Measurements from ENCODE around the gene ZNF175. TPM values are rescaled to one million over a fixed set of nuclear protein-coding genes. Genes with fewer than 3 reads are reported as not detected.
A peak's percentile ranks its signal among the peaks of the same experiment; 100 is the strongest.

Gene ZNF175
- polyA plus RNA-seq, 1 experiment, result 6.3 TPM

DNA sequence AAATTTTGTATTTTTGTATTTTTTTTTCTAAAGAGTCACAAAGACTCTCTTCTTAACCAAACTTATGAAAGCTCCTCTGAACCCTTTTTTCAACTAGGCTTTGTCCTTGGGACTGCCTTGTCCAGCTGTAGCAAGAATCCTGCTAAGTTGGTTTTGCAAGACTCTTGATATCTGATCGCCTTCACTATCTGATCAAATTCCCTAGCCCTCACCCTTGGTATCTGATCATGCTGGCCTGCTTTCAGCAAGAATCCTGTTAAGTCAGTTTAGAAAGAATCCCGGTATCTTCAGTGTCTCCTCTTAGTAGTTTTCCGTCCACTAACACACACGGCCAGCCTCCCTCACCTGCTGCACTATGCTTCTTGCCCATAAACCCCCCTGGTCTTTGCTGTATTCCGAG, 61.0 kb downstream of the ZNF175 start:
- DNase-seq (ENCODE audit: low read depth), result no peak
- H3K4me3 ChIP-seq (ENCODE audit: low read depth, low read length), result no peak overlapping the region
- ChIA-PET CTCF (no interaction called here), POLR2A (no interaction called here)
- TF ChIP-seq, protein P1, sequence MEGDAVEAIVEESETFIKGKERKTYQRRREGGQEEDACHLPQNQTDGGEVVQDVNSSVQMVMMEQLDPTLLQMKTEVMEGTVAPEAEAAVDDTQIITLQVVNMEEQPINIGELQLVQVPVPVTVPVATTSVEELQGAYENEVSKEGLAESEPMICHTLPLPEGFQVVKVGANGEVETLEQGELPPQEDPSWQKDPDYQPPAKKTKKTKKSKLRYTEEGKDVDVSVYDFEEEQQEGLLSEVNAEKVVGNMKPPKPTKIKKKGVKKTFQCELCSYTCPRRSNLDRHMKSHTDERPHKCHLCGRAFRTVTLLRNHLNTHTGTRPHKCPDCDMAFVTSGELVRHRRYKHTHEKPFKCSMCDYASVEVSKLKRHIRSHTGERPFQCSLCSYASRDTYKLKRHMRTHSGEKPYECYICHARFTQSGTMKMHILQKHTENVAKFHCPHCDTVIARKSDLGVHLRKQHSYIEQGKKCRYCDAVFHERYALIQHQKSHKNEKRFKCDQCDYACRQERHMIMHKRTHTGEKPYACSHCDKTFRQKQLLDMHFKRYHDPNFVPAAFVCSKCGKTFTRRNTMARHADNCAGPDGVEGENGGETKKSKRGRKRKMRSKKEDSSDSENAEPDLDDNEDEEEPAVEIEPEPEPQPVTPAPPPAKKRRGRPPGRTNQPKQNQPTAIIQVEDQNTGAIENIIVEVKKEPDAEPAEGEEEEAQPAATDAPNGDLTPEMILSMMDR (IDR thresholded peaks at IDR 0.05; ENCODE audit: insufficient read depth, low read depth, low read length), result no peak
- no peaks in the 10 kb centered on the region for H3K36me3 ChIP-seq (ENCODE audit: control insufficient read depth, insufficient read depth, low read length)
- H3K27me3 ChIP-seq (ENCODE audit: control insufficient read depth, insufficient read depth, low read length), result no peaks in the 10 kb centered on the region

DNA sequence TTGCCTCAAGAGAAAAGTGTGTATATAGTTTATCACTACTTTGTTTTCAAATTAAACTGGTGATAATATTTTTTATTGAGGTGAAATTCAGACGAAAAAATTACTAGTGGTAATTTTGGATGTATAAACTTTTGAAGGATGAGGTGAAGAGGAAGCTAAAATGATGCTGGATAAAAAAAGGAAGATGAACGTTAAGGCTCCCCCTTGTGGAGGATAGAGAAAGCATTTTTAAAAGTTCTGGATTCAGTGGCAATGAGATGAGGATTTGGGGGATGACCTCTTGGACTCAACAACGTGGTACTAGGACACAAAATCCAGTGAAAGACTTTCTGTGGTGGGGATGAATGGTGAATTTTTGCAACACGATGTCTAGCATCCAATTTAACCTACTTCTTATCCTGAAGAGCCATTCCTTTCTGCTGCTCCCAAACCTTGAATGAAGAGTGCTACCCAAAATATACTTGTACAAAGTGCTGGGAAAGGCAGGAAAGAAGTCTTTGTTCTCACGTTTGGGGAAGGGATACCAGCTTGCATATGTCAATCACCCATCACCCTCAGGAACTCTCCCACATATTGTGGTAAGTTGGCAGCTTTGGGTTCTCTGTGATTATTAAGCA, 66.4 kb downstream of the ZNF175 start:
- no peaks in the 10 kb centered on the region for H3K27me3 ChIP-seq (ENCODE audit: control insufficient read depth, insufficient read depth, low read length)
- DNase-seq (ENCODE audit: low read depth), result no peak
- no peaks in the 10 kb centered on the region for H3K36me3 ChIP-seq (ENCODE audit: control insufficient read depth, insufficient read depth, low read length)
- H3K4me3 ChIP-seq (ENCODE audit: low read depth, low read length), result no peak overlapping the region
- POLR2A ChIA-PET, result no interaction called here
- TF ChIP-seq, protein P1 (IDR thresholded peaks at IDR 0.05; ENCODE audit: insufficient read depth, low read depth, low read length), result 0 out of 2 replicates have a peak, but pooled peaks have one; percentile 9
- CTCF ChIA-PET, result no interaction called here

DNA sequence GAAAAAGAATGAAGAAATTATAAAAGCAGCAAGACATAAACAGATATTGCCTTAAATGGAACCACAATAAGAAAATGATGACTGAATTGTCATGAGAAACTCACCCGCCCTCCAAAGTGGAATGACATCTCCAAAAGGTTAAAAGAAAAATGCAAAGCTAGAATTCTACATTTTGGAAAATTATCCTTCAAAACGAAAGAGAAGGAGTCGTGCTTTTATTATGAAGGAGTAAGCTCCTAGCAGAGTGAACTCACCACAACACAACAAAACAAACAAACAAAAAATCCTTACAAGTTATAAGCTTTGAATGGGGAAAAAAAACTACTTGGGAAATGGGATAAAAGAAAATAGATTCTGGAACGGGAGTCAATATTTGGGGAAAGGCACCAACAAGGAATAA, 68.8 kb downstream of the ZNF175 start:
- POLR2A ChIA-PET, result no interaction called here
- DNase-seq (ENCODE audit: low read depth), result no peak
- H3K27me3 ChIP-seq (ENCODE audit: control insufficient read depth, insufficient read depth, low read length), result no peaks in the 10 kb centered on the region
- CTCF ChIA-PET, result no interaction called here
- TF ChIP-seq, protein P1 (IDR thresholded peaks at IDR 0.05; ENCODE audit: insufficient read depth, low read depth, low read length), result no peak
- H3K36me3 ChIP-seq (ENCODE audit: control insufficient read depth, insufficient read depth, low read length), result no peaks in the 10 kb centered on the region
- H3K4me3 ChIP-seq (ENCODE audit: low read depth, low read length), result no peak overlapping the region

DNA sequence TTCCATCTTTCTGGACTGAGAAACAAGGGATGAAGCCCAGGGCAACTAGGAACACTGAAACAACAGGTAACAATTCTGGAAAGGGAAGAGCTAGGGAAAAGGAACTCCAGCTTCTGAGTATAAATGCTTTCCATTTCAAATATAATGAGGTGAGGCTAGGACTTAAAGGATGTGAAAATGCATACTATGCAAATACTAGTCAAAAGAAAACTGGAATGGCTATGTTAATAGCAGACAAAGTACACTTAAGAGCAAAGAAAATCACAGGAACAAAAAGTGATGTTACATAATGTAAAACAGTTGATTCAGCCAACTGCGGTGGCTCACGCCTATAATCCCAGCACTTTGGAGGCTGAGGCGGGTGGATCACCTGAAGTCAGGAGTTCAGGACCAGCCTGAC, 69.3 kb downstream of the ZNF175 start:
- POLR2A ChIA-PET, result no interaction called here
- no peak overlapping the region for H3K4me3 ChIP-seq (ENCODE audit: low read depth, low read length)
- H3K27me3 ChIP-seq (ENCODE audit: control insufficient read depth, insufficient read depth, low read length), result no peaks in the 10 kb centered on the region
- CTCF ChIA-PET, result no interaction called here
- TF ChIP-seq, protein P1 (IDR thresholded peaks at IDR 0.05; ENCODE audit: insufficient read depth, low read depth, low read length), result no peak
- no peak for DNase-seq (ENCODE audit: low read depth)
- no peaks in the 10 kb centered on the region for H3K36me3 ChIP-seq (ENCODE audit: control insufficient read depth, insufficient read depth, low read length)

DNA sequence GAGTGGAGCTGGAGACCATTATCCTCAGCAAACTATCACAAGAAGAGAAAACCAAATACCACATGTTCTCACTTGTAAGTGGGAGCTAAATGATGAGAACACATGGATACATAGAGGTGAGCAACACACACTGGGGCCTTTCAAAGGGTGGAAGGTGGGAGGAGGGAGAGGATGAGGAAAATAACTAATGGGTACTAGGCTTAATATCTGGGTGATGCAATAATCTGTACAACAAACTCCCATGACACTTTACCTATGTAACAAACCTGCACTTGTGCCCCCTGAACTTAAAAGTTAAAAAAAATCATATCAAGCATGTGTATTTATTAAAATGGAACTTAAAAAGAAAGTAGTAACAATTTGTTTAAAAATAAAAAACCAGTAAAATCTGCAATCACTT, 70.6 kb downstream of the ZNF175 start:
- POLR2A ChIA-PET, result no interaction called here

More for the DNA sequence above, 70.6 kb downstream of the ZNF175 start:
- Histone ChIP-seq H3K4me3 (ENCODE audit: low read depth, low read length) (no peak overlapping the region), H3K27me3 (ENCODE audit: control insufficient read depth, insufficient read depth, low read length) (no peaks in the 10 kb centered on the region), H3K36me3 (ENCODE audit: control insufficient read depth, insufficient read depth, low read length) (no peaks in the 10 kb centered on the region)
- TF ChIP-seq, protein P1 (IDR thresholded peaks at IDR 0.05; ENCODE audit: insufficient read depth, low read depth, low read length), result no peak
- DNase-seq (ENCODE audit: low read depth), result no peak
- CTCF ChIA-PET, result no interaction called here

Other genes starting within 250 kb of the ZNF175 start
- gene VSIG10L, start 229.1 kb upstream of the ZNF175 start, polyA plus RNA-seq (2011; rRNA removed), result 0.93 and 1.5 TPM in 2 replicates
- 92.8 and 149 TPM in 2 replicates for gene ETFB, start 204.9 kb upstream of the ZNF175 start, polyA plus RNA-seq (2011; rRNA removed)
- gene CLDND2, start 202.3 kb upstream of the ZNF175 start, polyA plus RNA-seq (2011; rRNA removed), result 0.12 TPM in 1 of 2 replicates, not detected in the other
- gene NKG7, start 198.6 kb upstream of the ZNF175 start, polyA plus RNA-seq (2011; rRNA removed), result not detected in 2 replicates
- not detected in 2 replicates for gene LIM2, start 183.3 kb upstream of the ZNF175 start, polyA plus RNA-seq (2011; rRNA removed)
- not detected in 2 replicates for gene C19orf84, start 180.7 kb upstream of the ZNF175 start, polyA plus RNA-seq (2011; rRNA removed)
- not detected in 2 replicates for gene SIGLEC10, start 153.6 kb upstream of the ZNF175 start, polyA plus RNA-seq (2011; rRNA removed)
- gene SIGLEC8, start 112.8 kb upstream of the ZNF175 start, polyA plus RNA-seq (2011; rRNA removed), result not detected in 2 replicates
- not detected in 2 replicates for gene CEACAM18, start 92.7 kb upstream of the ZNF175 start, polyA plus RNA-seq (2011; rRNA removed)
- not detected in 2 replicates for gene SIGLEC12, start 69.5 kb upstream of the ZNF175 start, polyA plus RNA-seq (2011; rRNA removed)
- not detected in 2 replicates for gene SIGLEC6, start 39.6 kb upstream of the ZNF175 start, polyA plus RNA-seq (2011; rRNA removed)
- not detected in 2 replicates for gene SIGLEC5, start 59.1 kb downstream of the ZNF175 start, polyA plus RNA-seq (2011; rRNA removed)
- not detected in 2 replicates for gene SIGLEC14, start 75.5 kb downstream of the ZNF175 start, polyA plus RNA-seq (2011; rRNA removed)
- gene SPACA6, start 122.0 kb downstream of the ZNF175 start, polyA plus RNA-seq (2011; rRNA removed), result 6.4 and 8.5 TPM in 2 replicates
- not detected in 2 replicates for gene HAS1, start 152.7 kb downstream of the ZNF175 start, polyA plus RNA-seq (2011; rRNA removed)
- gene FPR1, start 180.6 kb downstream of the ZNF175 start, polyA plus RNA-seq (2011; rRNA removed), result not detected in 2 replicates
- not detected in 2 replicates for gene FPR2, start 189.9 kb downstream of the ZNF175 start, polyA plus RNA-seq (2011; rRNA removed)
- gene FPR3, start 223.9 kb downstream of the ZNF175 start, polyA plus RNA-seq (2011; rRNA removed), result not detected in 2 replicates

Measured in BJ (cell line).